SK-N-SH treated with all-trans-retinoic acid at 6 μM for 48 hours (cell line): Measurements from ENCODE around the gene TCAIM.

ENCODE experiments used
- ARNTL ChIP-seq: fragments of 450-650 bp; formaldehyde crosslinking; IDR thresholded peaks from 2 replicates; pipeline ENCODE4 v1.5.0; 2020; ENCODE audit warnings: low read depth, mild to moderate bottlenecking, moderate library complexity, borderline replicate concordance
- ISL1 ChIP-seq: fragments of 250-450 bp; sonication (Bioruptor Pico); IDR thresholded peaks from 2 replicates; pipeline ENCODE4 v2.1.2; 2022; ENCODE audit warnings: mild to moderate bottlenecking, moderate library complexity
- TSHZ2 ChIP-seq: fragments of 250-450 bp; sonication (Bioruptor Pico); IDR thresholded peaks from 2 replicates; pipeline ENCODE4 v1.5.0; 2020; ENCODE audit warnings: mild to moderate bottlenecking, moderate library complexity

GRCh38 chr3:44437800-44438199, 99.2 kb downstream of the TCAIM start:
- no peak for TF ChIP-seq ARNTL (CRISPR knock-in tag)
- no peak for TF ChIP-seq TSHZ2 (CRISPR knock-in tag)
- TF ChIP-seq ISL1 (CRISPR knock-in tag), result no peak
